Fibroblast of lung (primary cell): Measurements from ENCODE around the gene CPNE2.

Experiments
- EZH2 ChIP-seq: IDR thresholded peaks from 2 replicates; pipeline ENCODE4 v1.5.1; 2012; ENCODE audit warnings: low read length, control low read depth, mild to moderate bottlenecking; ENCODE audit errors: missing control alignments
- TF ChIP-seq, protein P1 (sequence below), 2 donors: IDR thresholded peaks in 1 of 2; conservative IDR thresholded peaks in 1 of 2; 1 replicate in 1 of 2; 2 replicates in 1 of 2; pipeline ENCODE4 v1.5.1; 2011 to 2012; ENCODE audit warnings: low read length in 2 of 2, control low read depth in 1 of 2, inconsistent platforms in 1 of 2, low read depth in 1 of 2, mild to moderate bottlenecking in 1 of 2

DNA sequence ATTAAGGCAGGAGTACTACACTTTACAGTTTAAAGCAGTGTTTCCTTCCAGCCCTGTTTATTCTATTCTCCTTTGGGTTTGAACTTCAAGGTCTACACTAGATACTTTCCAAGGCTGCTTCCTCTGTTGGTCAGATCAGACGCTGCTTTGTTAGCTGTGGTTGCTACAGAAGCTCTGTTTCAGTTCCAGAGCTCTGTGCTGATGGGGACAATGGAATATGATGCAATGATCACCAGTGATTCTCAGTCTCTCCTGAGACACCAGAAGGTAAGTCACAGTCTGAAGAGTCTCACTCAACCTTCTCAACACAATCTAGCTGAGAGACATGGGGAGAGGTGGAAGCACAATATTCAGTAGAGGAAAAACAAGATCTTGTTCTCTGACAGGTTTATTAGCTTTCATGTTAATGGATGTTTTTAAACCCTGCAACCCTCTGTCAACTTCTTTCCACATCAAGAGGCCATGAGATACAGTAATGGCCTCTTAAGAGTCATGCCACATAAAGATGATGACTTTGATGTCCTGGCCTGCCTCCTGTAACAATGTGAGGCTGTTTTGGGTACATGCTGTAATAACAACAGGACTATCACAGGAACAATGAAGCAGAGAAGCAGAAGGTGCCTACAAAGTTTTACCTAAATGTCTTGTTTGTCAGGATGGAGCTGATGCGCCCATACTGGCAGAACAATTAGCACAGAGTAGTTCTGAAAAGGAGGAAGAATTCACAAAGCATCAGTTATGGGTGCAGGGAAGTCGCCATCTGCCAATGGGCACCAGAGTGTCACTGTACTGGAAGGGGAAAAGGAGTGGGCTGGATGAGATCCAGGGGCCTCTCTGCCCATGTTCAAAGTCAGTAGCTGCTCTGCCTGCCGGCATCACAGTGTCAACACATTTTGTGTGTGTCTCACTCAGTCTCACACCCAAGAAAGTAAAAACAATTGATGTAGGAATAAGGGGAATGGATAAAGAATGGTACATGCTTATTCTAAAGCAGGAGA is 60.0 kb downstream of the CPNE2 start:
- TF ChIP-seq, protein P1, sequence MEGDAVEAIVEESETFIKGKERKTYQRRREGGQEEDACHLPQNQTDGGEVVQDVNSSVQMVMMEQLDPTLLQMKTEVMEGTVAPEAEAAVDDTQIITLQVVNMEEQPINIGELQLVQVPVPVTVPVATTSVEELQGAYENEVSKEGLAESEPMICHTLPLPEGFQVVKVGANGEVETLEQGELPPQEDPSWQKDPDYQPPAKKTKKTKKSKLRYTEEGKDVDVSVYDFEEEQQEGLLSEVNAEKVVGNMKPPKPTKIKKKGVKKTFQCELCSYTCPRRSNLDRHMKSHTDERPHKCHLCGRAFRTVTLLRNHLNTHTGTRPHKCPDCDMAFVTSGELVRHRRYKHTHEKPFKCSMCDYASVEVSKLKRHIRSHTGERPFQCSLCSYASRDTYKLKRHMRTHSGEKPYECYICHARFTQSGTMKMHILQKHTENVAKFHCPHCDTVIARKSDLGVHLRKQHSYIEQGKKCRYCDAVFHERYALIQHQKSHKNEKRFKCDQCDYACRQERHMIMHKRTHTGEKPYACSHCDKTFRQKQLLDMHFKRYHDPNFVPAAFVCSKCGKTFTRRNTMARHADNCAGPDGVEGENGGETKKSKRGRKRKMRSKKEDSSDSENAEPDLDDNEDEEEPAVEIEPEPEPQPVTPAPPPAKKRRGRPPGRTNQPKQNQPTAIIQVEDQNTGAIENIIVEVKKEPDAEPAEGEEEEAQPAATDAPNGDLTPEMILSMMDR (conservative IDR thresholded peaks at IDR 0.05 in 1 of 2, IDR thresholded peaks at IDR 0.05 in 1 of 2; ENCODE audit: low read depth in 1 of 2, low read length in 2 of 2), result no peak
- no peak for TF ChIP-seq EZH2
